Natural killer cell (primary cell): ENCODE results near the gene CATSPER3. TPM values are rescaled to one million over a fixed set of nuclear protein-coding genes. Genes with fewer than 3 reads are reported as not detected.

ENCODE experiments used
- ATAC-seq, 3 donors: fragments of 150-1000 bp in 2 of 3; fragments of 200-7000 bp in 1 of 3; cut with Tn5 transposase; 1 replicate in 1 of 3; 2 replicates in 2 of 3; pipeline ENCODE4 v1.10.0; 2021; ENCODE audit warnings: mild to moderate bottlenecking in 2 of 3, moderate library complexity in 2 of 3
- DNase-seq, 2 donors: peaks; one replicate each; pipeline versions ENCODE4 v3.0.0 to v3.0.0-alpha.2; 2013 to 2021; ENCODE audit warnings: mixed read lengths in 1 of 2
- H3K27ac ChIP-seq: one replicate; pipeline ENCODE4 v1.5.1; 2013; ENCODE audit warnings: mild to moderate bottlenecking, low read length
- H3K27me3 ChIP-seq: one replicate; pipeline ENCODE4 v1.6.1; 2013; ENCODE audit warnings: low read length; ENCODE audit not compliant: control insufficient read depth, insufficient read depth
- H3K36me3 ChIP-seq: one replicate; pipeline ENCODE4 v1.6.1; 2013; ENCODE audit warnings: low read length; ENCODE audit not compliant: control insufficient read depth, insufficient read depth
- H3K4me1 ChIP-seq: one replicate; pipeline ENCODE4 v1.6.1; 2013; ENCODE audit warnings: low read length; ENCODE audit not compliant: control insufficient read depth, insufficient read depth
- H3K4me3 ChIP-seq: one replicate; pipeline ENCODE4 v1.5.1; 2013; ENCODE audit warnings: low read length
- H3K9me3 ChIP-seq: one replicate; pipeline ENCODE4 v1.6.1; 2013; ENCODE audit warnings: low read length; ENCODE audit not compliant: control insufficient read depth, insufficient read depth
- H3K27ac Mint-ChIP-seq, 2 donors: one replicate each; pipeline ENCODE4 v1.8.0; 2022; ENCODE audit warnings: mild to moderate bottlenecking in 2 of 2, mixed read lengths in 2 of 2, moderate library complexity in 1 of 2
- H3K27me3 Mint-ChIP-seq, 2 donors: one replicate each; pipeline ENCODE4 v1.8.0; 2022; ENCODE audit warnings: low read depth in 2 of 2, mixed read lengths in 2 of 2
- H3K36me3 Mint-ChIP-seq: one replicate; pipeline ENCODE4 v1.8.0; 2022; ENCODE audit warnings: mixed read lengths
- H3K4me1 Mint-ChIP-seq, 2 donors: one replicate each; pipeline ENCODE4 v1.8.0; 2022; ENCODE audit warnings: mixed read lengths in 2 of 2
- H3K4me3 Mint-ChIP-seq: one replicate; pipeline ENCODE4 v1.8.0; 2022; ENCODE audit warnings: mild to moderate bottlenecking, moderate library complexity, mixed read lengths
- H3K9me3 Mint-ChIP-seq, 2 donors: one replicate each; pipeline ENCODE4 v1.8.0; 2022; ENCODE audit warnings: mixed read lengths in 2 of 2
- WGBS: methylation state at CpG from one replicate; pipeline ENCODE4 v1.1.7; 2013; ENCODE audit warnings: missing lambda C conversion rate; ENCODE audit not compliant: insufficient coverage; 5-methylcytosine and 5-hydroxymethylcytosine counted together
- intact Hi-C: fragments of 100-400 bp; cut with micrococcal nuclease; formaldehyde crosslinking; loops from one replicate; pipeline ENCODE4 v1.14.2; 2022
- total RNA-seq, 4 donors: library from RNA; stranded (reverse); fragments of 120-200 nt in 1 of 4; gene quantifications; one replicate each; pipeline versions ENCODE4 v1.2.3 to v1.2.4, GENCODE V29; 2013 to 2022
- TF ChIP-seq, protein P1 (sequence below): fragments of 200-600 bp; IDR thresholded peaks from one replicate; pipeline ENCODE4 v1.8.0; 2022; ENCODE audit warnings: antibody characterized with exemption

The CATSPER3 gene
- total RNA-seq, 3 donors from 2014 or later (not counting 1 experiment from before 2014, with no cell fraction given) = 0.31 to 0.79 (median 0.55) TPM

DNA sequence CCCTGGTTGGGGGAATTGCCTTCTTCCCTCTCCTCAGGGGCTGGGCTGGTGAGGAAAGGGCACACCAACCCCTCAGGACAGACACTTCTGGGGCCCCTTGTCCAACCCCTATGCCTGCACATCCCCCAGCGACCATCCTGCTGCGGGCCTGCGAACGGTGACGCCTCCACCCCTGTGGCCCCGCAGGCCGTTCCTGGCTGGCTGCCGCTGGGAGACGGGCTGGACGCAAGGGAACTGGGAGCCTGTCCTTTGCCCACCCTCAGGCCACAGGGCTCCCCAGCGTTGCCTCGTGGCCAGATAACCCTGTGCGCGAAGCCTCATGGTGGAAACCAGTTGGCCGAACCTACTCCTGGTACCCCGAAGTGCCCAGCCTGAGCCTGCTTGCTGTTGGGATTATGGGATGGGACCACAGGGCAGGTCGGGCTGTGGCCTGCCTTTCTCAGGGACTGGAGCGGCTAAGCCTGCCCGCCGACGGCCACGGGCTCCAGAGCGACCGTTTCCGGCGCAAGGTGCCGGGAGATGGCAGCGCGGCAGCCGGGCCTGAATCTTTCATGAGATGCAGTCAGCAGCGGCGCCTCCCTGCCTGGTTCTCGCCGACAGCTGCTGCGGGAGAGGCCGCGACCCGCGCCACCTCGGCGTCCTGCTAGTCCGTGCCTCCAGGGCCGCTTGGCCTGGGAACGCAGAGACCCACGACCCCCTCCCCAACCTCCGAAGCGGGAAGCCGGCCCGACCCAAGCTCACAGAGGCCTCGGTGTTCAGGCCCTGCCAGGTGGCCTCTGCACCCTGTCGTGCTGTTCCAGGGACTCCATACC lies 72.8 kb downstream of the CATSPER3 start:
- peaks cover 16% of the 10 kb centered on the region for H3K4me1 ChIP-seq
- Mint-ChIP-seq H3K4me1 (no peaks in the 10 kb centered on the region), H3K36me3 (no peaks in the 10 kb centered on the region), H3K27ac (no peak overlapping the region), H3K9me3 (no peaks in the 10 kb centered on the region), H3K27me3 (peaks cover 34 to 42% of the 10 kb centered on the region in 2 donors), H3K4me3 (no peak overlapping the region)
- 5% methylated on average over 51 of the region's 51 CpGs for WGBS
- no peak for DNase-seq
- H3K4me3 ChIP-seq = no peak overlapping the region
- TF ChIP-seq, protein P1, sequence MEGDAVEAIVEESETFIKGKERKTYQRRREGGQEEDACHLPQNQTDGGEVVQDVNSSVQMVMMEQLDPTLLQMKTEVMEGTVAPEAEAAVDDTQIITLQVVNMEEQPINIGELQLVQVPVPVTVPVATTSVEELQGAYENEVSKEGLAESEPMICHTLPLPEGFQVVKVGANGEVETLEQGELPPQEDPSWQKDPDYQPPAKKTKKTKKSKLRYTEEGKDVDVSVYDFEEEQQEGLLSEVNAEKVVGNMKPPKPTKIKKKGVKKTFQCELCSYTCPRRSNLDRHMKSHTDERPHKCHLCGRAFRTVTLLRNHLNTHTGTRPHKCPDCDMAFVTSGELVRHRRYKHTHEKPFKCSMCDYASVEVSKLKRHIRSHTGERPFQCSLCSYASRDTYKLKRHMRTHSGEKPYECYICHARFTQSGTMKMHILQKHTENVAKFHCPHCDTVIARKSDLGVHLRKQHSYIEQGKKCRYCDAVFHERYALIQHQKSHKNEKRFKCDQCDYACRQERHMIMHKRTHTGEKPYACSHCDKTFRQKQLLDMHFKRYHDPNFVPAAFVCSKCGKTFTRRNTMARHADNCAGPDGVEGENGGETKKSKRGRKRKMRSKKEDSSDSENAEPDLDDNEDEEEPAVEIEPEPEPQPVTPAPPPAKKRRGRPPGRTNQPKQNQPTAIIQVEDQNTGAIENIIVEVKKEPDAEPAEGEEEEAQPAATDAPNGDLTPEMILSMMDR = no peak
- no peak for ATAC-seq
- no peak overlapping the region for H3K27ac ChIP-seq
- H3K27me3 ChIP-seq = peaks cover 42% of the 10 kb centered on the region
- H3K9me3 ChIP-seq = no peaks in the 10 kb centered on the region
- intact Hi-C loops = no loop called here
- no peaks in the 10 kb centered on the region for H3K36me3 ChIP-seq

DNA sequence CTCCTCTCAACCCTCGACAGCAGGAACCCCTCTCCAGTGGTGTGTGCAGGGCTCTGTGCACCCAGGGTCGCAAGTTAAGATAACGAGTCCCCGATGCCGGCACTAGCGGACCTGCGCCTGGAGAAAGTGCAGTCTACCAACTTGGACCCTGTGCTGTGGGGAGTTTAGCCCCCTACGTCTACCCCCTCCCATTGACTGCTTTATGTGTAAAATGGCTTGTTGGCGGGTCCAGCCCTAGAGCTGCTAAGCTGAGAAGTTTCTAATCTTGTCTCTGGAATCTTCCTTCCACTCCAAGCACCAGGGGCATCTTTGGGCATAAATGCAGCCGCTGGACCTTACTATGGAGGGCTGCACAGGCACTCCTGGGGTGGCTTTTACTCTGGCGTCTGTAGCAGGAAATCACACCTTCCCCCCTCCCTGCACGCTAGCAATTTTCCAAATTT lies 73.5 kb downstream of the CATSPER3 start:
- H3K27me3 Mint-ChIP-seq = peaks cover 34 to 44% of the 10 kb centered on the region in 2 donors

DNA sequence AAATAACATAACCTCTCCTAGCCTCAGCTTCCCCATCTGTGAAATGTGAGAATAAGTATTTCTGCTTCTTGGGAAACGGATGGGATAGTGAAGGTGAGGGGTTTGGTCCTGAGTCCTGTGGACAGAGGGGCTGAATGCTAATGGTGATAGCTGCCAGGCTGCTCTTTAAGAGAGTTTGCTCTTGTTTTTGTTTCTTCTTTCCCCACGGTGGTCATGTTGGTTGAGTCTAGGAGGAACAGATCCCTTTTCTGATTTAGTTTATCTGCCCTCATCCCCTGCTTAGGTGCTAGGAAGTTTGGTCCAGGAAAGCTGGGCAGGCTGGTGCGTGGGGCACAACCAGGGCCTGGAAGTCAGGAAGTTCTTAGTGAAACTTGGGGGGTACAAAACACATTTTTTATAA lies 74.0 kb downstream of the CATSPER3 start:
- DNase-seq (no peak), ATAC-seq (no peak)
- no peak overlapping the region for H3K4me3 Mint-ChIP-seq
- H3K36me3 ChIP-seq = no peaks in the 10 kb centered on the region
- H3K4me1 Mint-ChIP-seq = no peaks in the 10 kb centered on the region
- no peaks in the 10 kb centered on the region for H3K9me3 ChIP-seq
- H3K27ac ChIP-seq = no peak overlapping the region
- TF ChIP-seq, protein P1 = no peak
- intact Hi-C loops = no loop called here
- WGBS = 65% methylated on average over 1 of the region's 3 CpGs
- peaks cover 37% of the 10 kb centered on the region for H3K27me3 ChIP-seq
- no peaks in the 10 kb centered on the region for H3K9me3 Mint-ChIP-seq
- no peak overlapping the region for H3K4me3 ChIP-seq
- peaks cover 16% of the 10 kb centered on the region for H3K4me1 ChIP-seq
- H3K27ac Mint-ChIP-seq = no peak overlapping the region
- H3K27me3 Mint-ChIP-seq = peaks cover 32 to 50% of the 10 kb centered on the region in 2 donors
- no peaks in the 10 kb centered on the region for H3K36me3 Mint-ChIP-seq

More for the DNA sequence above, 73.5 kb downstream of the CATSPER3 start:
- WGBS = 29% methylated on average over 12 of the region's 12 CpGs
- no peaks in the 10 kb centered on the region for H3K9me3 ChIP-seq
- Mint-ChIP-seq H3K36me3 (no peaks in the 10 kb centered on the region), H3K9me3 (no peaks in the 10 kb centered on the region), H3K4me1 (no peaks in the 10 kb centered on the region), H3K27ac (no peak overlapping the region), H3K4me3 (no peak overlapping the region)
- H3K4me3 ChIP-seq = no peak overlapping the region
- H3K27me3 ChIP-seq = peaks cover 40% of the 10 kb centered on the region
- H3K27ac ChIP-seq = no peak overlapping the region
- TF ChIP-seq, protein P1 = no peak
- peaks cover 16% of the 10 kb centered on the region for H3K4me1 ChIP-seq
- ATAC-seq = no peak
- no peaks in the 10 kb centered on the region for H3K36me3 ChIP-seq
- intact Hi-C loops = no loop called here
- no peak for DNase-seq
